Lower leg skin (tissue), 4 donors: ENCODE data around the gene VPS39. TPM values are rescaled to one million over a fixed set of nuclear protein-coding genes. Genes with fewer than 3 reads are reported as not detected.
A peak's percentile ranks its signal among the peaks of the same experiment; 100 is the strongest.

Experiments
- DNase-seq, 2 donors: peaks; one replicate each; pipeline ENCODE4 v3.0.0-alpha.2; 2019; ENCODE audit warnings: low spot score in 2 of 2
- H3K4me3 ChIP-seq: fragments of 200-600 bp; sonication (generic); 2 replicates; pipeline ENCODE4 v1.5.1; 2017; ENCODE audit warnings: mild to moderate bottlenecking, low read depth; ENCODE audit not compliant: poor library complexity, severe bottlenecking
- CTCF ChIP-seq, 3 donors: fragments of 450-650 bp; IDR thresholded peaks; one replicate each; pipeline ENCODE4 v1.5.1; 2016; ENCODE audit warnings: antibody characterized with exemption in 3 of 3, mild to moderate bottlenecking in 3 of 3, moderate library complexity in 2 of 3
- POLR2A ChIP-seq, 2 donors: fragments of 450-650 bp; IDR thresholded peaks; one replicate each; pipeline ENCODE4 v1.6.1; 2016 to 2017; ENCODE audit warnings: antibody characterized with exemption in 2 of 2, mild to moderate bottlenecking in 1 of 2, moderate library complexity in 1 of 2
- whole genome bisulfite sequencing, 2 donors: methylation state at CpG; one replicate each; pipeline ENCODE4 v1.1.5; 2018; 5-methylcytosine and 5-hydroxymethylcytosine counted together
- intact Hi-C: fragments of 100-400 bp; cut with DNase I; formaldehyde crosslinking; loops from one replicate; pipeline ENCODE4 v1.15.0; 2023; ENCODE audit warnings: low total_unique reads
- total RNA-seq, 4 donors: library from RNA; depleted of rRNA; stranded (reverse); fragments of >200 nt; gene quantifications; one replicate each; pipeline ENCODE4 v1.1.0, GENCODE V29; 2016

The VPS39 gene
- total RNA-seq, 4 donors from 2014 or later: 41.8 to 64.6 (median 51.5) TPM

DNA sequence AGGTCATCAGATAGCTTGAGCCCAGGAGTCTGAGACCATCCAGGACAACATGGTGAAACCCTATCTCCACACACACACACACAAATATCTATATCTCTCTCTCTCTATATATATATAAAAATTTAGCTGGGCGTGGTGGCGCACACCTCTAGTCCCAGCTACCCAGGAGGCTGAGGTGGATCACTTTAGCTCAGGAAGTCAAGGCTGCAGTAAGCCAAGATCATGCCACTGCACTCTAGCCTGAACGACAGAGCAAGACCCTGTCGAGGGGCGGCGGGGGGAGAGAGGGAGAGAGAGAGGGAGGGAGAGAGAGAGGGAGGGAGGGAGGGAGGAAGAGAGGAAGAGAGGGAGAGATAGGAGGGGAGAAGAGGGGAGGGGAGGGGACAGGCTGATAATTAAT is 79.6 kb downstream of the VPS39 start:
- TF ChIP-seq POLR2A (IDR thresholded peaks at IDR 0.05) (no peak), CTCF (IDR thresholded peaks at IDR 0.05) (no peak)
- WGBS, 2 donors: 63 to 79% methylated on average over 6 of the region's 6 CpGs
- no peak for DNase-seq
- no peak overlapping the region for H3K4me3 ChIP-seq
- intact Hi-C loops: no loop called here

GRCh38 chr15:42123546-42123945 is 84.6 kb downstream of the VPS39 start:
- DNase-seq: no peak
- no peak overlapping the region for H3K4me3 ChIP-seq
- no peak for TF ChIP-seq CTCF (IDR thresholded peaks at IDR 0.05)
- no peak for TF ChIP-seq POLR2A (IDR thresholded peaks at IDR 0.05)
- WGBS, 2 donors: 98 to 100% methylated on average over 3 of the region's 3 CpGs
- intact Hi-C loops: no loop called here

GRCh38 chr15:42121682-42122081 is 86.4 kb downstream of the VPS39 start:
- WGBS, 2 donors: 0 to 60% methylated on average over 1 of the region's 2 CpGs
- H3K4me3 ChIP-seq: no peak overlapping the region
- DNase-seq: peak in 1 of 2 donors; percentile 21
- TF ChIP-seq CTCF (IDR thresholded peaks at IDR 0.05) (no peak), POLR2A (IDR thresholded peaks at IDR 0.05) (no peak)
- intact Hi-C loops: no loop called here

DNA sequence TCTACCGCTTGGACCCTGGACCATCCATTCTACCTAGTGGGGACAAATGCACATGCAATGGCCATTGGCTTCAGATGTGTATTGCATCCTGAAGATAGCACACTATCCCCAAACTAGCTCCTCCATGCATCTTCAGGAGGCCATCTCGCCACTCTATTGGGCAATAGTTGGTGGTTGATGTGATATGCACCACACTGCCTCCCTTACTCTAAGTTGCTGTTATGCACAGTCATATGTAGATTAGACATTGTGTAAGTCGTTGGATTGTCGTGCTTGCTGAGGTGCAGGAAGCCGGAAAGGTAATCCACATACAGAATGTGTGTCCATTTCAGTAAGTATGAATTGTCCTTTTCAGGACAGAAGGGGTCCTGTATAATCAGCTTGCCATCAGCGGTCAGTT is 87.1 kb downstream of the VPS39 start:
- 70 to 77% methylated on average over 6 of the region's 6 CpGs for WGBS, 2 donors

GRCh38 chr15:42120285-42120684 is 87.8 kb downstream of the VPS39 start:
- H3K4me3 ChIP-seq: no peak overlapping the region
- peak in 1 of 2 donors; percentile 3 for DNase-seq
- intact Hi-C loops: no loop called here
- WGBS, 2 donors: 87 to 89% methylated on average over 1 of the region's 1 CpG
- TF ChIP-seq POLR2A (IDR thresholded peaks at IDR 0.05): no peak
- no peak for TF ChIP-seq CTCF (IDR thresholded peaks at IDR 0.05)

More for the DNA sequence above, 87.1 kb downstream of the VPS39 start:
- no peak overlapping the region for H3K4me3 ChIP-seq
- DNase-seq: peak in 1 of 2 donors; percentile 9
- intact Hi-C loops: no loop called here
- TF ChIP-seq CTCF (IDR thresholded peaks at IDR 0.05) (no peak), POLR2A (IDR thresholded peaks at IDR 0.05) (no peak)

DNA sequence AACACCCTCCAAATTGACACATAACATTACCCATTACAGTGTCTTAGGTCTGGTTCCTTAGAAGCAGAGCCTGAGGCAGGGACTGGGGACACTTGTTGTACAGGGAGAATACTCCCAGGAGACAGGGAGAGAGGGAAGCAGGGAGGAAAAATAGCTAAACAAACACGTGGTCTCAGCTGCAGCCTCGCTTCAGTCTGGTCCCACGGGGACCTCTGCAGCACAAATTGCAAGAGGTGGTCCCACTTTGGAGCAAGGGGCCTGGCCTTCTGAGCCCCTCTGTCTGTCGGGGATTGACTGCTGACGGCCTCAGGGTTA is 88.7 kb downstream of the VPS39 start:
- intact Hi-C loops: no loop called here
- no peak for DNase-seq
- TF ChIP-seq CTCF (IDR thresholded peaks at IDR 0.05) (no peak), POLR2A (IDR thresholded peaks at IDR 0.05) (no peak)
- no peak overlapping the region for H3K4me3 ChIP-seq
- 47% methylated on average over 5 of the region's 5 CpGs for WGBS, 2 donors
